ENCODE data around the gene CMTM2. TPM values are rescaled to one million over a fixed set of nuclear protein-coding genes. Genes with fewer than 3 reads are reported as not detected.
A peak's percentile ranks its signal among the peaks of the same experiment; 100 is the strongest.
"Not testable (repeated sequence)": the region's sequence is repeated elsewhere in the genome, so short reads cannot be mapped to it uniquely, and the experiment has no call there.

CMTM2 gene
- total RNA-seq, 2 donors from 2014 or later, result 0.38 TPM; not detected in 1

GRCh38 chr16:66619534-66620428, 40.5 kb downstream of the CMTM2 start:
- intact Hi-C loops (cut with DNase I), result no loop called here

GRCh38 chr16:66620429-66620795, 41.1 kb downstream of the CMTM2 start:
- intact Hi-C loops (cut with DNase I), result no loop called here

More at GRCh38 chr16:66619534-66620428, 40.5 kb downstream of the CMTM2 start:
- peak; percentile 0 for DNase-seq (ENCODE audit: low spot score)

GRCh38 chr16:66621973-66622372, 42.7 kb downstream of the CMTM2 start:
- DNase-seq (ENCODE audit: low spot score), result peak; percentile 62
- intact Hi-C loops (cut with DNase I), result no loop called here

More at GRCh38 chr16:66620429-66620795, 41.1 kb downstream of the CMTM2 start:
- peak; percentile 42 for DNase-seq (ENCODE audit: low spot score)

DNA sequence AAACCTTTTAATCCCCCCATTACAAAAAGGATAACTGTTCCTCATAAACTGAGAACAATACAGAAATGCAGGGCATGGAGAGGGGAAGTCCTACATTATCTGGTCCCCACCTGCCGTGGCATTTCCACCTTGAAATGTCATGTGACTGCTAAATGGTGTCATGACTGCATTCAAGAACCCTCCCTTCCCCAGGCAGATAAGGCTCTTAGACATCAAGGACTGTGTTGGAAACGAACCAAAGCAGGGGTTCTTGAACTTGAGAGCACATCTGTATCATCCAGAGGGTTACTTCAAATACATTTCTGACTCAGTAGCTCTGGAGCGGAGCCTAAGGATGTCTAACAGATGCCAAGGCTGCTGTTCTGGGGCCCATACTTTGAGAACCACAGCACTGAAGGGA, 43.6 kb downstream of the CMTM2 start:
- no peak for DNase-seq (ENCODE audit: low spot score)
- intact Hi-C loops (cut with DNase I), result no loop called here

DNA sequence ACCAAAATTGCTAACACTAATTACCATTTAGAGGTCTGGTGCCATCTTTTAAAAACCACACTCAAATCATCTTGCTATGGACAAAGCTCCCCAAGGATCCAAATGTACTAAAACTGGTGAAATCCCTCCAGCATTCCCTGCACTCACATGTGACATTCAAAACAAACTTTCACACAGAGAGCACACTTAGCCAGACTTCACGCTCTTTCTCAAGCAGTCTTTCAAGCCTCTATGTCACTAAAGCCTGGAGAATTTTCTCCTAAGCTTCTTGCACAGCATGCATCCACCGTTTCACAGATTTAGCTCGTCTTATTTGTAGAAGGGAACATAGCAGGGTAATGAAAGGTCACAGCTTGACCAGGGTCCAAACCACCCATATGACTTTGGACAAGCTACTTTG, 44.5 kb downstream of the CMTM2 start:
- DNase-seq (ENCODE audit: low spot score), result no peak
- intact Hi-C loops (cut with DNase I), result no loop called here

- intact Hi-C loops (cut with DNase I), result not testable (repeated sequence)
Measured at GRCh38 chr16:66627611-66628378, 48.5 kb downstream of the CMTM2 start.

DNA sequence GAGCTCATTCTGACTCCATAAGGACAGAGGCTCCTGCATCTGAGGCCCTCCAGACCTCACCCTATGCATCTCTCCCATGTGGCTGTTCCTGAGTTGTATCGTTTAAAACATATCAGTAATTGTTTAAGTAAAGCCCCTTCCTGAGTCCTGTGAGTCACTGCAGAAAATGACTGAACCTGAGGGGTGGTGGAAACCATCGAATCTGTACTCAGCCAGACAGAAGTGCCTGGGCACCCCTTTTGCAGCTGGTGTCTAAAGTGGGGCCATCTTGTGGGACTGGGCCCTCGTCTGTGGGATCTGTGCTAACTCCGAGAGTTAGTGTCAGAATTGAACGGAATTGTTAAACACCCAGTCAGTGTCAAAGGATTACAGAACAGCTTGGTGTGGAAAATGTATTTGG, 50.6 kb downstream of the CMTM2 start:
- DNase-seq (ENCODE audit: low spot score), result peak; percentile 6

More at GRCh38 chr16:66627611-66628378, 48.5 kb downstream of the CMTM2 start:
- peak; percentile 35 for DNase-seq (ENCODE audit: low spot score)

GRCh38 chr16:66630561-66631260, 51.4 kb downstream of the CMTM2 start:
- DNase-seq (ENCODE audit: low spot score), result peak; percentile 69
- intact Hi-C loops (cut with DNase I), result not testable (repeated sequence)

More for the DNA sequence above, 50.6 kb downstream of the CMTM2 start:
- intact Hi-C loops (cut with DNase I), result no loop called here

- intact Hi-C loops (cut with DNase I); DNase-seq (ENCODE audit: low spot score): not testable (repeated sequence)
Measured at GRCh38 chr16:66631558-66631957, 52.3 kb downstream of the CMTM2 start.

DNA sequence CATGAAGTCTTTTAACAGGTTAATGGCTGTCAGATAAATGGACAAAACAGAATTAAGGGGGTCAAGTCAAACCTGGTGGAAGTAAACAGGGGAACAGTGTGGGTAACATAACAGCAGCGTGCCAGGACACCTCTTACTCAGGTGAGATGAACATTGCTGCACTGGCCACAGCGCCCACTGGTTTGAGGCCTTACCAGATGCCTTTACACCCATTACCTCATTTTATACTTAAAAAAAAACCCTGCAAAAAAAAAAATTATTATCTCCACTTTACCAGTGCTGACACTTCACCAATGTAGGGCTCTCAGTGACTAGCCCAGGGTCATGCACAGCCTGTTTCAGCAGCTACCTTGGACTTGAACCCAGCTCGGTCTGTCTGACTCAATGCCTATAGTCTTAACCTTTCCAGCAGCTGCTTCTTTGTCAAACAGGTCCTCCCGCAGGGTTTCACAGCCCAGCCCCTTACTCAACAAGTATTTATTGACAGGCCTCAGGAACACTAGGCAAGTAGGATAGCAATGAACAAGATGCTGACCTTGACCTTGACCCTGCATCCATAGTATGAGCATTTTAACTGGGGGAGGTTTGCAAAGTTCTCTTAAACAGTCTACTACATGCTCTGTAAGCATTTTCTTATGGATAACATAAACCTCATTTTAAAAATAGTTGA, 55.4 kb downstream of the CMTM2 start:
- peak; percentile 47 for DNase-seq (ENCODE audit: low spot score)
- intact Hi-C loops (cut with DNase I), result no loop called here

DNA sequence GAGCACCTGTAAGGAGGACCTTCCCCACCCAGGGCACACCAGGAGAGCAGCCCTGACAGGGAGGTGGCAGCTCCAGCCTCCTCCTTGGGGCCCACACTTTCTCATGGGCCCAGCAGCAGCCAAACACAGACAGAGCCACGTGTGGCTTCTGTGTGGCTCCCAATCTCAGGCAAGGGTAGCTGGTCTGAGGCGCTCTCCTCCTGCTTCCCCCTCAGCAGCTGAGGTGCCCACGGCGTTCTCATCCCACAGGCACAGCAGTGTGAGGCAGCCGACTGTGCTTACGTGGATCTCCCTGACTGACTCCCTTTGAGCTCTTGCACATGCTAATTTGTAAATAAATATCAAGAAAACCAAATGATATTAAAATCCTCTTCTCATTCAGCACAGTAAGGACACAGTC, 56.1 kb downstream of the CMTM2 start:
- peak; percentile 37 for DNase-seq (ENCODE audit: low spot score)
- intact Hi-C loops (cut with DNase I), result no loop called here

DNA sequence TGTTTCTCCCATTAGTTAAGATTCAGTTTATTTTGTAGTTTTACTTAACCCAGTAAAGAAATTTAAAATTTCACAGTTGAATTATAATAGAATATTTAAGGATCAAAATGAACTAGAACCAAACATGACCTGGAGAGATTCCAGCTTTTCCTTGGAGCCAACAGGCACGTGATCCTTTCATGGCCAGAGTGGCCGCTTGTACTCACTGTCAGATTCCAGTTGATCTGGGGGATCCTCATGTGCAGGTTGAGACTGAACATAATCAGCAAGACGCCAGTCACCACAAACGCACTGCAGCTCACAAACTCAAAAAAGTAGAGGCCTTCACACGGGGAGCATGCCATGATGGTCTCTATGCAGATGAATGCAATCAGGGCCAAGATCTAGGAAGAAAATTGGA, 56.9 kb downstream of the CMTM2 start:
- peak; percentile 22 for DNase-seq (ENCODE audit: low spot score)
- intact Hi-C loops (cut with DNase I), result no loop called here

DNA sequence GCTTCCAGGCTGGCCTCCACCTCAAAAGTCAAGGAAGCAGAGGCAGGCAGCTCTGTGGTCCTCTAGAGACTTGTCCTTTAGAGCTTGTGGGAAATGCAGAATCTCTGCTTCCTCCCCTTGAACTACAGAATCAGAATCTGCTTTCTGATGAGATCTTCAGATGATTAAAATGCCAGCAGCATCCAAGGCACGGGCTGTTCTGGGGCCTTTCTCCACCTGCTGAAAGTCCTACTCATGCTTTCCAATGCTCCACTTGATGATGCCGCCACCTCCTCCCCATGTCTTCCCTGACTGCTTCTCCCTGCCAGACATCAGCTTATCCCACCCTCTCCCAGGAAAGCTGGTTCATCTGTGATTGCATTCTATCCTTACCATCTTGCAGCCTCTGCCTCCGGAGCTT, 58.5 kb downstream of the CMTM2 start:
- intact Hi-C loops (cut with DNase I), result no loop called here

More for the DNA sequence above, 58.5 kb downstream of the CMTM2 start:
- peak; percentile 62 for DNase-seq (ENCODE audit: low spot score)

Other genes starting within 250 kb of the CMTM2 start
- 10 to 100 TPM; 43.1 to 50.2 TPM for gene CDH5, start 212.8 kb upstream of the CMTM2 start, total RNA-seq
- under 1 TPM; 0.42 to 0.48 TPM for gene BEAN1, start 152.2 kb upstream of the CMTM2 start, total RNA-seq
- gene TK2, start 29.3 kb upstream of the CMTM2 start, total RNA-seq, result 10 to 100 TPM; 23.6 to 37.2 TPM
- gene CKLF, start 26.9 kb upstream of the CMTM2 start, total RNA-seq, result 10 to 100 TPM; 22.0 to 25.4 TPM
- gene CMTM1, start 13.0 kb upstream of the CMTM2 start, total RNA-seq, result 1 to 10 TPM; 2.1 to 3.1 TPM
- gene CMTM3, start 25.2 kb downstream of the CMTM2 start, total RNA-seq, result 10 to 100 TPM; 25.8 to 29.7 TPM
- gene CMTM4, start 117.3 kb downstream of the CMTM2 start, total RNA-seq, result 10 to 100 TPM; 14.8 to 15.0 TPM
- gene DYNC1LI2, start 172.1 kb downstream of the CMTM2 start, total RNA-seq, result 100 to 1,000 TPM; 159 to 192 TPM
- gene TERB1, start 222.1 kb downstream of the CMTM2 start, total RNA-seq, result under 1 TPM in 1 of 2 donors, not detected in 1; 0.28 TPM